MM.1S (cell line): ENCODE results near the gene HAUS7.

Experiments used
- DNase-seq: peaks from one replicate; pipeline ENCODE4 v3.0.0-alpha.2; 2015
- H2AFZ ChIP-seq: fragments of 300-600 bp; sonication (generic); 2 replicates; pipeline ENCODE4 v1.6.0; 2016; ENCODE audit warnings: antibody characterized with exemption, low read length
- H3F3A ChIP-seq: fragments of 300-600 bp; sonication (generic); 2 replicates; pipeline ENCODE4 v1.6.1; 2016; ENCODE audit warnings: mild to moderate bottlenecking, antibody characterized with exemption, low read length, moderate library complexity, mixed read lengths; ENCODE audit not compliant: insufficient read depth
- H3K27ac ChIP-seq: fragments of 300-600 bp; sonication (generic); 2 replicates; pipeline ENCODE4 v1.5.1; 2016; ENCODE audit warnings: mild to moderate bottlenecking, low read length
- H3K27me3 ChIP-seq: fragments of 300-600 bp; sonication (generic); replicated peaks from 2 replicates; pipeline ENCODE4 v1.6.0; 2016; ENCODE audit warnings: low read length; ENCODE audit not compliant: insufficient read depth
- H3K36me3 ChIP-seq: fragments of 300-600 bp; sonication (generic); replicated peaks from 2 replicates; pipeline ENCODE4 v1.6.1; 2016; ENCODE audit warnings: mild to moderate bottlenecking, low read length, mixed read lengths; ENCODE audit not compliant: insufficient read depth
- H3K4me1 ChIP-seq: fragments of 300-600 bp; sonication (generic); 2 replicates; pipeline ENCODE4 v1.6.1; 2016; ENCODE audit warnings: low read length, mixed read lengths
- H3K4me2 ChIP-seq: fragments of 300-600 bp; sonication (generic); 2 replicates; pipeline ENCODE4 v1.6.0; 2016; ENCODE audit warnings: low read depth, low read length
- H3K4me3 ChIP-seq: fragments of 300-600 bp; sonication (generic); 2 replicates; pipeline ENCODE4 v1.5.1; 2016; ENCODE audit warnings: low read length, mixed read lengths
- H3K79me2 ChIP-seq: fragments of 300-600 bp; sonication (generic); 2 replicates; pipeline ENCODE4 v1.6.1; 2016; ENCODE audit warnings: mixed run types, low read length, mixed read lengths
- H3K9ac ChIP-seq: fragments of 300-600 bp; sonication (generic); 2 replicates; pipeline ENCODE4 v1.6.1; 2016; ENCODE audit warnings: low read length, mixed read lengths
- H3K9me2 ChIP-seq: fragments of 300-600 bp; sonication (generic); replicated peaks from 2 replicates; pipeline ENCODE4 v1.6.1; 2016; ENCODE audit warnings: mild to moderate bottlenecking, low read length, mixed read lengths; ENCODE audit not compliant: insufficient read depth
- H3K9me3 ChIP-seq: fragments of 300-600 bp; sonication (generic); replicated peaks from 2 replicates; pipeline ENCODE4 v1.6.1; 2016; ENCODE audit warnings: mild to moderate bottlenecking, low read length, mixed read lengths; ENCODE audit not compliant: insufficient read depth
- H4K20me1 ChIP-seq: fragments of 300-600 bp; sonication (generic); 2 replicates; pipeline ENCODE4 v1.6.1; 2016; ENCODE audit warnings: mild to moderate bottlenecking, low read length, moderate library complexity, mixed read lengths; ENCODE audit not compliant: insufficient read depth
- EZH2 ChIP-seq: fragments of 300-600 bp; sonication (generic); optimal IDR thresholded peaks from 2 replicates; pipeline ENCODE3; 2017; ENCODE audit warnings: low read depth, mild to moderate bottlenecking, antibody characterized with exemption, low read length, mixed read lengths
- EZH2phosphoT487 ChIP-seq: fragments of 300-600 bp; sonication (generic); IDR thresholded peaks from 2 replicates; pipeline ENCODE4 v1.6.1; 2018; ENCODE audit warnings: antibody characterized with exemption, low read length
- TF ChIP-seq, protein P1 (sequence below): fragments of 300-600 bp; sonication (generic); IDR thresholded peaks from 2 replicates; pipeline ENCODE4 v1.5.1; 2016; ENCODE audit warnings: antibody characterized with exemption, low read length, mixed read lengths

HAUS7 gene

DNA sequence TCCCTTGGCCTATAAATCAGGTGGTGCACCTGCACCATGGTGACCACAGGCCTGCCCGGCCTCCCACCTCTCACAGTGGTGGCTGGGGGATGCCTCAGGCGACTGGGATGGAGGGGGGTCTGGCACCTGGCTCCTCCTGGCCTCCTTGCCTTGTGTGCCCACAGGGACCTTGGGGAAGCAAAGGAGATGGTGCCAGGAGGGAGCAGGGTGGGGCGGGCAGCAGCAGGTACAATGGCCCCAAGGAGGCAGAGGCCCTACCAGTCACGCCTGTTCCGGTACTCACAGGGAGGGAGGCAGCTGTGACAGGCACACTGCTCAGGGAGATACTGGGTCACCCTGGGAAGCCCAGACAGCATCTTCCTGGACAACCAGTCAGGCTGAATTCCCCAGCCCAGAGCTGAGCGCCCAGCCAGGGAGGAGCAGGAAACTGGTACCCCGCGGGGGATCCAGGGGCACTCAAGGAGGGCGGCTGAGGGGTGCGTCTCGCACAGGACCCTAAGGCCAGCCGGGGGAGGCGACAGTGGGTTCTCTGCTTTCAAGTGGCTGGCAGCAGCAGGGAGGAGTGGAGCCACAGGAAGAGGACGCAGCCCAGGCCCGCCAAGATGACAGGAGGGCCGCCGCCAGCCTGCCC is 23.3 kb downstream of the HAUS7 start:
- no peak overlapping the region for H3K4me2 ChIP-seq
- no peak overlapping the region for H2AFZ ChIP-seq
- no peaks in the 10 kb centered on the region for H3K27me3 ChIP-seq
- no peaks in the 10 kb centered on the region for H3K36me3 ChIP-seq
- TF ChIP-seq EZH2phosphoT487 (no peak), EZH2 (no peak)
- TF ChIP-seq, protein P1, sequence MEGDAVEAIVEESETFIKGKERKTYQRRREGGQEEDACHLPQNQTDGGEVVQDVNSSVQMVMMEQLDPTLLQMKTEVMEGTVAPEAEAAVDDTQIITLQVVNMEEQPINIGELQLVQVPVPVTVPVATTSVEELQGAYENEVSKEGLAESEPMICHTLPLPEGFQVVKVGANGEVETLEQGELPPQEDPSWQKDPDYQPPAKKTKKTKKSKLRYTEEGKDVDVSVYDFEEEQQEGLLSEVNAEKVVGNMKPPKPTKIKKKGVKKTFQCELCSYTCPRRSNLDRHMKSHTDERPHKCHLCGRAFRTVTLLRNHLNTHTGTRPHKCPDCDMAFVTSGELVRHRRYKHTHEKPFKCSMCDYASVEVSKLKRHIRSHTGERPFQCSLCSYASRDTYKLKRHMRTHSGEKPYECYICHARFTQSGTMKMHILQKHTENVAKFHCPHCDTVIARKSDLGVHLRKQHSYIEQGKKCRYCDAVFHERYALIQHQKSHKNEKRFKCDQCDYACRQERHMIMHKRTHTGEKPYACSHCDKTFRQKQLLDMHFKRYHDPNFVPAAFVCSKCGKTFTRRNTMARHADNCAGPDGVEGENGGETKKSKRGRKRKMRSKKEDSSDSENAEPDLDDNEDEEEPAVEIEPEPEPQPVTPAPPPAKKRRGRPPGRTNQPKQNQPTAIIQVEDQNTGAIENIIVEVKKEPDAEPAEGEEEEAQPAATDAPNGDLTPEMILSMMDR: no peak
- no peak overlapping the region for H3K9ac ChIP-seq
- no peaks in the 10 kb centered on the region for H3K9me2 ChIP-seq
- H3K9me3 ChIP-seq: no peaks in the 10 kb centered on the region
- no peaks in the 10 kb centered on the region for H4K20me1 ChIP-seq
- no peaks in the 10 kb centered on the region for H3F3A ChIP-seq
- DNase-seq: no peak
- H3K4me3 ChIP-seq: no peak overlapping the region
- H3K4me1 ChIP-seq: no peaks in the 10 kb centered on the region
- H3K27ac ChIP-seq: no peak overlapping the region
- no peaks in the 10 kb centered on the region for H3K79me2 ChIP-seq

DNA sequence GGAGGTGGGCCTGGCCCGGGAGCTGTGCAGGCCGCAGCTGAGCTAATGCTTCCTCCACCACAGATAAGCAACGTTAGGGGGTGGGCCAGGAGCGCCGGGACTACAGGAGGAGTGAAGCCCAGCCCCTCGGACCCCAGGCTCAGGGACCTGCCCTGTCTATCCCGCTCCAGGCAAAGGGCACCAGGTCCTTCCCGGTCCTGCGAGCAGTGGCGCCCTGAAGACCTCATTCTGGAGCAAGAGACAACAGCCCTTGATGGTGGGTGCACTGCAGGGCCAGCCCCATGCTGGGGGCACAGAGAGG is 23.8 kb downstream of the HAUS7 start:
- no peak for DNase-seq
- TF ChIP-seq EZH2phosphoT487: no peak
- TF ChIP-seq, protein P1: no peak
- TF ChIP-seq EZH2: no peak
- H3K4me2 ChIP-seq: no peak overlapping the region
- H3K9me3 ChIP-seq: no peaks in the 10 kb centered on the region
- H3K9me2 ChIP-seq: no peaks in the 10 kb centered on the region
- no peak overlapping the region for H3K9ac ChIP-seq
- no peaks in the 10 kb centered on the region for H4K20me1 ChIP-seq
- no peaks in the 10 kb centered on the region for H3K36me3 ChIP-seq
- no peak overlapping the region for H3K4me3 ChIP-seq
- H2AFZ ChIP-seq: no peak overlapping the region
- H3K79me2 ChIP-seq: no peaks in the 10 kb centered on the region
- H3K27me3 ChIP-seq: no peaks in the 10 kb centered on the region
- H3K27ac ChIP-seq: no peak overlapping the region
- no peaks in the 10 kb centered on the region for H3K4me1 ChIP-seq
- no peaks in the 10 kb centered on the region for H3F3A ChIP-seq

DNA sequence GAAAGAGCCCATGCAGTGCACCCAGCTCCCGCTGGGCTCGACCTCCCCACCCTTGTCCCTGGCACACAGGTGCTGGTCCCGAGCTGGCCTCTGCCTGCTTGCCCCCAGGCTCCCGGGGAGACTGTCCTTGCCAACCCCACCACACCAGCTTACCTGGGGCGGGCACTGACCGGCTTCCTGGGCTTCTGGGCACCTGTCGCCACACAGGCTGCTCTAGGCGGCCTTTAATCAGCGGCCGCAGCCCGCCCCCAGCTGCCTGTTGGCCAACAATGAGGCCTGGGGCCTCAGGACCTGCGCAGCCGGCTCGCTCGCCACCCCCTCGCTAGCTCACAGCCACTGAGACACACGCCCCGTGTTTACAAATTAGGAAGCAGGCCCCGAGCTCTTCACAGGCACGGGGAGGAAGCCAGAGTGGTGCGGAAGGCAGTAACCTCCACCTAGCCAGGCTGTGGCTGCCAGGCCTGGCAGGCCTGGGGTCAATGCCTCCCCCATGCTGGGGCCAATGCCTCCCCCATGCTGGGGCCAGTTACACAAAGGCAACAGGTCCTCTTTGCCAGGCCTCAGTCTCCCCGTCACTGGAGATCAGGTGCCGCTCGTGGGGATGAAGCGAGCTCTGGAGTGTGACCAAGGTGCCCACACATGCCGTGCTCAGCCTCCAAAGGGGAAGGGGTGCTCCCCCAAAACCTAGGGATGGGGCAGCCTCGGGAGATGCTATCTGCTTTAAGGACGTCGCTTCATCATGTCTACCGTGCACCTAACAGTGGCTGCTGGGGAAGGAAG is 24.3 kb downstream of the HAUS7 start, which contains the start of gene TREX2:
TREX2 (minus strand) TSS at position 201 of the 780 bp plus-strand sequence. CDS start 626 bp downstream, outside the sequence.
- Histone ChIP-seq H3K27ac (no peak within 1 kb of the TSS), H4K20me1 (no peaks in the 10 kb centered on the region), H3K27me3 (no peaks in the 10 kb centered on the region), H3K4me2 (no peak within 1 kb of the TSS), H2AFZ (no peak within 1 kb of the TSS), H3K79me2 (no peaks in the 10 kb centered on the region), H3K9me2 (no peaks in the 10 kb centered on the region), H3F3A (no peaks in the 10 kb centered on the region), H3K4me1 (no peaks in the 10 kb centered on the region), H3K36me3 (no peaks in the 10 kb centered on the region), H3K9me3 (no peaks in the 10 kb centered on the region), H3K9ac (no peak within 1 kb of the TSS), H3K4me3 (no peak within 1 kb of the TSS)
- TF ChIP-seq, protein P1: no peak
- no peak for TF ChIP-seq EZH2phosphoT487
- TF ChIP-seq EZH2: no peak
- no peak for DNase-seq
